Right lobe of liver (tissue), 6 donors: Measurements from ENCODE around the gene PRR35. TPM values are rescaled to one million over a fixed set of nuclear protein-coding genes. Genes with fewer than 3 reads are reported as not detected.

ENCODE experiments used
- ATAC-seq, 4 donors: fragments of 200-7000 bp; cut with Tn5 transposase; one replicate each; pipeline ENCODE4 v1.9.1; 2020; ENCODE audit warnings: mild to moderate bottlenecking in 4 of 4, moderate library complexity in 4 of 4
- DNase-seq, 3 donors: peaks; one replicate each; pipeline ENCODE4 v3.0.0-alpha.2; 2020
- H3K27ac ChIP-seq, 3 donors: fragments of 200-600 bp; one replicate each; pipeline ENCODE4 v1.8.0; 2022
- H3K27me3 ChIP-seq, 2 donors: fragments of 200-600 bp; one replicate each; pipeline ENCODE4 v1.8.0; 2022
- H3K36me3 ChIP-seq, 4 donors: fragments of 200-600 bp; sonication (generic) in 1 of 4; one replicate each; pipeline versions ENCODE4 v1.5.1 to v1.8.0; 2017 to 2022; ENCODE audit warnings: control low read depth in 1 of 4
- H3K4me1 ChIP-seq, 4 donors: fragments of 200-600 bp; sonication (generic) in 1 of 4; one replicate each; pipeline versions ENCODE4 v1.5.1 to v1.8.0; 2017 to 2022; ENCODE audit warnings: control low read depth in 1 of 4
- H3K4me3 ChIP-seq, 3 donors: fragments of 200-600 bp; one replicate each; pipeline ENCODE4 v1.8.0; 2022
- H3K9me3 ChIP-seq, 4 donors: fragments of 200-600 bp; sonication (generic) in 1 of 4; one replicate each; pipeline versions ENCODE4 v1.5.1 to v1.8.0; 2017 to 2022; ENCODE audit warnings: control low read depth in 1 of 4
- CTCF ChIP-seq, 4 donors: fragments of 200-600 bp in 3 of 4; fragments of 450-650 bp in 1 of 4; IDR thresholded peaks; one replicate each; pipeline versions ENCODE4 v1.5.1 to v1.8.0; 2016 to 2022; ENCODE audit warnings: antibody characterized with exemption in 4 of 4, mild to moderate bottlenecking in 2 of 4
- POLR2A ChIP-seq: fragments of 450-650 bp; IDR thresholded peaks from one replicate; pipeline ENCODE4 v1.6.1; 2017; ENCODE audit warnings: antibody characterized with exemption, mild to moderate bottlenecking
- WGBS: methylation state at CpG from one replicate; pipeline ENCODE4 v1.1.6; 2018; ENCODE audit warnings: low coverage, low lambda C conversion rate; ENCODE audit not compliant: insufficient coverage; ENCODE audit errors: missing lambda C conversion rate; 5-methylcytosine and 5-hydroxymethylcytosine counted together
- intact Hi-C, 2 donors: fragments of 100-400 bp; cut with DNase I; formaldehyde crosslinking; loops; one replicate each; pipeline versions ENCODE4 v1.11.2 to v1.14.1; 2022
- total RNA-seq, 6 experiments: library from RNA; depleted of rRNA in 2 of 6; stranded (reverse); fragments of >200 nt in 2 of 6; fragmentation: NEBNext Ultra II Directional in 3 of 6; extraction: Animal tissue kit (Norgen Biotek cat#: 25700) in 3 of 6; gene quantifications; one replicate each; pipeline versions ENCODE4 v1.1.0 to v1.2.4, GENCODE V29; 2016 to 2023
- donor health status: DM: no; HTN: yes; CAD: no.
- donor health status: DM: no; HTN: no; CAD: no.
- donor health status: DM: no; HTN: no; CAD: no.
- donor health status: DM: no; HTN: yes; CAD: no.
- donor health status: DM: no; HTN: yes; CAD: no.

Gene PRR35
- total RNA-seq, 6 experiments from 2014 or later: not detected

- DNase-seq (peak in 1 of 3 donors; percentile 68), ATAC-seq (peak; percentile 51 to 66 (median 62))
- no peak for TF ChIP-seq CTCF (IDR thresholded peaks at IDR 0.05)
- no peak for TF ChIP-seq POLR2A
- no peak overlapping the region for H3K4me3 ChIP-seq
- no peaks in the 10 kb centered on the region for H3K9me3 ChIP-seq
- 24% methylated on average over 3 of the region's 22 CpGs for WGBS
- no peak overlapping the region for H3K27ac ChIP-seq
- no peaks in the 10 kb centered on the region for H3K36me3 ChIP-seq
- intact Hi-C loops: no loop called here
- H3K4me1 ChIP-seq: peaks cover 0 to 10% (median 0%) of the 10 kb centered on the region in 4 donors
- no peaks in the 10 kb centered on the region for H3K27me3 ChIP-seq
These were observed 1.7 kb upstream of the PRR35 start for GRCh38 chr16:558298-559020.

GRCh38 chr16:559021-559380, 1.2 kb upstream of the PRR35 start:
- intact Hi-C loops: no loop called here
- no peak for TF ChIP-seq POLR2A
- no peak for TF ChIP-seq CTCF (IDR thresholded peaks at IDR 0.05)
- DNase-seq: no peak
- Histone ChIP-seq H3K9me3 (no peaks in the 10 kb centered on the region), H3K36me3 (no peaks in the 10 kb centered on the region), H3K4me1 (peaks cover 0 to 10% (median 0%) of the 10 kb centered on the region in 4 donors), H3K27me3 (no peaks in the 10 kb centered on the region), H3K4me3 (no peak overlapping the region), H3K27ac (no peak overlapping the region)
- ATAC-seq: peak in 1 of 4 donors; percentile 2
- 93% methylated on average over 5 of the region's 15 CpGs for WGBS

- WGBS: 36% methylated on average over 6 of the region's 62 CpGs
- Histone ChIP-seq H3K9me3 (no peaks in the 10 kb centered on the region), H3K36me3 (no peaks in the 10 kb centered on the region), H3K4me1 (peaks cover 0 to 10% (median 0%) of the 10 kb centered on the region in 4 donors), H3K27ac (no peak overlapping the region), H3K4me3 (no peak overlapping the region), H3K27me3 (no peaks in the 10 kb centered on the region)
- TF ChIP-seq CTCF (IDR thresholded peaks at IDR 0.05): no peak
- TF ChIP-seq POLR2A: no peak
- DNase-seq (no peak), ATAC-seq (no peak)
- intact Hi-C loops: no loop called here
These were observed 587 bp upstream of the PRR35 start for GRCh38 chr16:559411-560203.

GRCh38 chr16:560701-561412, 663 bp downstream of the PRR35 start:
- peaks cover 0 to 10% (median 0%) of the 10 kb centered on the region in 4 donors for H3K4me1 ChIP-seq
- DNase-seq: no peak
- no peaks in the 10 kb centered on the region for H3K27me3 ChIP-seq
- 5% methylated on average over 4 of the region's 54 CpGs for WGBS
- intact Hi-C loops: no loop called here
- H3K4me3 ChIP-seq: no peak overlapping the region
- H3K9me3 ChIP-seq: no peaks in the 10 kb centered on the region
- H3K36me3 ChIP-seq: no peaks in the 10 kb centered on the region
- TF ChIP-seq CTCF (IDR thresholded peaks at IDR 0.05): no peak
- TF ChIP-seq POLR2A: no peak
- no peak for ATAC-seq
- H3K27ac ChIP-seq: no peak overlapping the region
